Transverse colon (tissue), 4 donors: ENCODE results near the gene PALLD.
A peak's percentile ranks its signal among the peaks of the same experiment; 100 is the strongest.

Experiments used
- CTCF ChIP-seq, 5 experiments: fragments of 200-600 bp in 3 of 5; fragments of 450-650 bp in 2 of 5; sonication (generic) in 3 of 5; IDR thresholded peaks; 1 replicate in 2 of 5; 2 replicates in 3 of 5; pipeline ENCODE4 v1.5.1; 2016 to 2017; ENCODE audit warnings: antibody characterized with exemption in 5 of 5, inconsistent platforms in 3 of 5, mild to moderate bottlenecking in 2 of 5, moderate library complexity in 1 of 5
- POLR2A ChIP-seq: fragments of 450-650 bp; IDR thresholded peaks from one replicate; pipeline ENCODE4 v1.6.1; 2016; ENCODE audit warnings: antibody characterized with exemption, mild to moderate bottlenecking, moderate library complexity
- POLR2AphosphoS5 ChIP-seq, 3 donors: sonication (generic); formaldehyde crosslinking; IDR thresholded peaks; one replicate each; pipeline ENCODE4 v1.6.1; 2016; ENCODE audit warnings: antibody characterized with exemption in 3 of 3

GRCh38 chr4:168811786-168812651 lies 315.2 kb downstream of the PALLD start:
- TF ChIP-seq CTCF (IDR thresholded peaks at IDR 0.05) (no peak), POLR2A (no peak), POLR2AphosphoS5 (IDR thresholded peaks at IDR 0.05) (peak in 1 of 3 donors; percentile 23)
